ENCODE measurements around the gene MT1E.

MT1E gene

DNA sequence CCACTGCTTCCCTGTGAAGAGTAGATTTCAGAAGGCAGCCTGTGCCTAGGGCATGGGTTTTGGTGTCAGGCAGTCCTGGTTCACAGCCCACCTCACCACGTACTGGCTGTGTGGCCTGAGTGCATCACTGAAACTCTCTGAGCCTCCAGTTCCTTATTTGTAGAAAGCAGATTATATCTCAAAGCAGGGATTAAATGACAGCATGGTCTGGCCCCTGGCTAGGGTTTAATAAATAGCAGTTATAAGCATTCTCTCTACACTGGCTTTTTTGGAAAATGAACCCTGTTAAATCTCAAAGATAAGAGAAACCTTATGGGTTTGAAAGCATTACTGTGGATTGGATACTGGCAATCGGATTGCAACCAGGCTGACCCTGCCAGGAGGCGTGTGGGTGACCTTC is 4.0 kb downstream of the MT1E start:
- Histone ChIP-seq H3K4ac (ENCODE audit: low read depth in 1 of 2, low read length in 2 of 2) (no peak overlapping the region), H3K36me3 (ENCODE audit: control insufficient read depth in 1 of 2, insufficient read depth in 2 of 2, low read depth in 1 of 2, low read length in 2 of 2) (no peaks in the 10 kb centered on the region), H4K8ac (ENCODE audit: low read length) (no peak overlapping the region), H3K14ac (ENCODE audit: low read length in 2 of 2) (no peak overlapping the region), H2AK5ac (ENCODE audit: low read length, severe bottlenecking) (no peak overlapping the region), H2BK120ac (ENCODE audit: low read depth, low read length) (no peak overlapping the region), H3K18ac (ENCODE audit: low read depth in 1 of 2, low read length in 2 of 2) (no peak overlapping the region), H3K27ac (ENCODE audit: low read length, poor library complexity, severe bottlenecking) (no peak overlapping the region), H3K4me1 (ENCODE audit: control insufficient read depth, insufficient read depth, low read depth, low read length) (peaks cover 28% of the 10 kb centered on the region), H3K9ac (ENCODE audit: low read length) (no peak overlapping the region), H2BK15ac (ENCODE audit: low read depth, poor library complexity, severe bottlenecking) (no peak overlapping the region), H3K4me3 (ENCODE audit: insufficient read depth in 1 of 2, low read depth in 1 of 2, low read length in 2 of 2) (no peak overlapping the region), H3K9me3 (ENCODE audit: control insufficient read depth, low read length) (no peaks in the 10 kb centered on the region), H3K4me2 (ENCODE audit: low read length, poor library complexity, severe bottlenecking) (no peak overlapping the region), H2BK5ac (ENCODE audit: low read depth, low read length, poor library complexity, severe bottlenecking) (no peak overlapping the region), H4K91ac (ENCODE audit: low read length) (no peak overlapping the region), H3K23ac (ENCODE audit: low read length in 2 of 2) (no peak overlapping the region), H2BK12ac (ENCODE audit: low read length in 2 of 2) (no peak overlapping the region), H2AFZ (ENCODE audit: low read depth, low read length) (no peak overlapping the region), H3K79me1 (replicated peaks; ENCODE audit: low read length, poor library complexity, severe bottlenecking) (no peaks in the 10 kb centered on the region), H3K27me3 (ENCODE audit: control insufficient read depth in 1 of 2, insufficient read depth in 1 of 2, low read length in 2 of 2) (peaks cover 0 to 26% of the 10 kb centered on the region in 2 experiments)
- 98% methylated on average over 2 of the region's 3 CpGs for WGBS
- no peak for DNase-seq

- Histone ChIP-seq H3K27ac (ENCODE audit: low read length, poor library complexity, severe bottlenecking) (no peak overlapping the region), H3K4ac (ENCODE audit: low read depth in 1 of 2, low read length in 2 of 2) (no peak overlapping the region), H3K79me1 (replicated peaks; ENCODE audit: low read length, poor library complexity, severe bottlenecking) (no peaks in the 10 kb centered on the region), H3K23ac (ENCODE audit: low read length in 2 of 2) (no peak overlapping the region), H3K9me3 (ENCODE audit: control insufficient read depth, low read length) (no peaks in the 10 kb centered on the region), H4K8ac (ENCODE audit: low read length) (no peak overlapping the region), H3K4me1 (ENCODE audit: control insufficient read depth, insufficient read depth, low read depth, low read length) (peaks cover 27% of the 10 kb centered on the region), H4K91ac (ENCODE audit: low read length) (no peak overlapping the region), H3K27me3 (ENCODE audit: control insufficient read depth in 1 of 2, insufficient read depth in 1 of 2, low read length in 2 of 2) (peaks cover under 1 to 32% of the 10 kb centered on the region in 2 experiments), H3K36me3 (ENCODE audit: control insufficient read depth in 1 of 2, insufficient read depth in 2 of 2, low read depth in 1 of 2, low read length in 2 of 2) (no peaks in the 10 kb centered on the region), H2AFZ (ENCODE audit: low read depth, low read length) (no peak overlapping the region), H3K18ac (ENCODE audit: low read depth in 1 of 2, low read length in 2 of 2) (no peak overlapping the region), H3K14ac (ENCODE audit: low read length in 2 of 2) (no peak overlapping the region), H3K4me3 (ENCODE audit: insufficient read depth in 1 of 2, low read depth in 1 of 2, low read length in 2 of 2) (no peak overlapping the region), H2BK12ac (ENCODE audit: low read length in 2 of 2) (no peak overlapping the region), H2AK5ac (ENCODE audit: low read length, severe bottlenecking) (no peak overlapping the region), H2BK5ac (ENCODE audit: low read depth, low read length, poor library complexity, severe bottlenecking) (no peak overlapping the region), H2BK120ac (ENCODE audit: low read depth, low read length) (no peak overlapping the region), H3K4me2 (ENCODE audit: low read length, poor library complexity, severe bottlenecking) (no peak overlapping the region), H3K9ac (ENCODE audit: low read length) (no peak overlapping the region), H2BK15ac (ENCODE audit: low read depth, poor library complexity, severe bottlenecking) (no peak overlapping the region)
- 86% methylated on average over 3 of the region's 3 CpGs for WGBS
- DNase-seq = no peak
Measured at GRCh38 chr16:56630134-56630533, 4.6 kb downstream of the MT1E start.

DNA sequence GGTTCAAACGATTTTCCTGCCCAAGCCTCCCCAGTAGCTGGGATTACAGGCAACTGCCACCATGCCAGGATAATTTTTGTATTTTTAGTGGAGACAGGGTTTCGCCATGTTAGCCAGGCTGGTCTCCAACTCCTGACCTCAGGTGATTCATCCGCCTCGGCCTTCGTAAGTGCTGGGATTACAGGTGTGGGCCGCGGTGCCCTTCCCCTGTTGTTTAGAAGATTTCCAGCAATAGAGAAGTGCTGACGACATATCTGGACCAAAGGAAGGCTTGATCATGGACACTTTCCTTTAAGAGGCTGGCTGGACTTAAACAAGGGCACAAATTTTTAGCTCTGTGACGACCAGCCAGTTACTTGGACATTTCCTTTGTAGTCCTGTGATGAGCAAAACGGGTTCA is 5.6 kb downstream of the MT1E start:
- Histone ChIP-seq H2AK5ac (ENCODE audit: low read length, severe bottlenecking) (no peak overlapping the region), H2BK15ac (ENCODE audit: low read depth, poor library complexity, severe bottlenecking) (no peak overlapping the region), H2BK12ac (ENCODE audit: low read length in 2 of 2) (no peak overlapping the region), H2BK120ac (ENCODE audit: low read depth, low read length) (no peak overlapping the region), H3K4ac (ENCODE audit: low read depth in 1 of 2, low read length in 2 of 2) (no peak overlapping the region), H3K9me3 (ENCODE audit: control insufficient read depth, low read length) (no peaks in the 10 kb centered on the region), H3K36me3 (ENCODE audit: control insufficient read depth in 1 of 2, insufficient read depth in 2 of 2, low read depth in 1 of 2, low read length in 2 of 2) (no peaks in the 10 kb centered on the region), H3K9ac (ENCODE audit: low read length) (no peak overlapping the region), H3K79me1 (replicated peaks; ENCODE audit: low read length, poor library complexity, severe bottlenecking) (no peaks in the 10 kb centered on the region), H3K18ac (ENCODE audit: low read depth in 1 of 2, low read length in 2 of 2) (no peak overlapping the region), H3K4me1 (ENCODE audit: control insufficient read depth, insufficient read depth, low read depth, low read length) (peaks cover 22% of the 10 kb centered on the region), H3K4me2 (ENCODE audit: low read length, poor library complexity, severe bottlenecking) (no peak overlapping the region), H4K8ac (ENCODE audit: low read length) (no peak overlapping the region), H3K27me3 (ENCODE audit: control insufficient read depth in 1 of 2, insufficient read depth in 1 of 2, low read length in 2 of 2) (peaks cover 10 to 42% of the 10 kb centered on the region in 2 experiments), H3K27ac (ENCODE audit: low read length, poor library complexity, severe bottlenecking) (no peak overlapping the region), H2BK5ac (ENCODE audit: low read depth, low read length, poor library complexity, severe bottlenecking) (no peak overlapping the region), H2AFZ (ENCODE audit: low read depth, low read length) (no peak overlapping the region), H3K14ac (ENCODE audit: low read length in 2 of 2) (no peak overlapping the region), H3K23ac (ENCODE audit: low read length in 2 of 2) (no peak overlapping the region), H3K4me3 (ENCODE audit: insufficient read depth in 1 of 2, low read depth in 1 of 2, low read length in 2 of 2) (no peak overlapping the region), H4K91ac (ENCODE audit: low read length) (no peak overlapping the region)
- 46% methylated on average over 10 of the region's 10 CpGs for WGBS
- no peak for DNase-seq

DNA sequence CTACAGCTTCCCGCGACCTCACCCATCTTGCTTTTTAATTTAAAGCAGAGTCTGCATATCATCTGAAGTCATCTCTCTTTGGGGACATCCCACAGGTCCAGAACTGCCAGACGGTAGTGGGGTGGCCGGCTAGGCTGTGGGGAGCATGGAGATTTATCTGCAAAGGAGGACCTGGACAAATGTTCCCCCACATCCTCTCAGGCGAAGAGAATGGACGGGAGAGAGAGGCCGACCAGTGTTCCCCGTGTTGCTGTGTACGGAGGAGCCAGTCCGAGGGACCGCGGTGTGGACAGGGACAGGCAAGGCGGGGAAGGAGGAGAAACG is 6.2 kb downstream of the MT1E start:
- Histone ChIP-seq H3K79me1 (replicated peaks; ENCODE audit: low read length, poor library complexity, severe bottlenecking) (no peaks in the 10 kb centered on the region), H2BK5ac (ENCODE audit: low read depth, low read length, poor library complexity, severe bottlenecking) (no peak overlapping the region), H2AFZ (ENCODE audit: low read depth, low read length) (no peak overlapping the region), H2BK120ac (ENCODE audit: low read depth, low read length) (no peak overlapping the region), H2BK12ac (ENCODE audit: low read length in 2 of 2) (no peak overlapping the region), H3K9ac (ENCODE audit: low read length) (peak overlapping the region; percentile 75), H3K4me1 (ENCODE audit: control insufficient read depth, insufficient read depth, low read depth, low read length) (peaks cover 17% of the 10 kb centered on the region), H3K27me3 (ENCODE audit: control insufficient read depth in 1 of 2, insufficient read depth in 1 of 2, low read length in 2 of 2) (peaks cover 10 to 48% of the 10 kb centered on the region in 2 experiments), H4K8ac (ENCODE audit: low read length) (no peak overlapping the region), H2AK5ac (ENCODE audit: low read length, severe bottlenecking) (no peak overlapping the region), H3K4me2 (ENCODE audit: low read length, poor library complexity, severe bottlenecking) (peak overlapping the region; percentile 80), H3K9me3 (ENCODE audit: control insufficient read depth, low read length) (no peaks in the 10 kb centered on the region), H3K14ac (ENCODE audit: low read length in 2 of 2) (no peak overlapping the region), H3K27ac (ENCODE audit: low read length, poor library complexity, severe bottlenecking) (no peak overlapping the region), H3K36me3 (ENCODE audit: control insufficient read depth in 1 of 2, insufficient read depth in 2 of 2, low read depth in 1 of 2, low read length in 2 of 2) (no peaks in the 10 kb centered on the region), H3K4me3 (ENCODE audit: insufficient read depth in 1 of 2, low read depth in 1 of 2, low read length in 2 of 2) (peak overlapping the region; percentile 52 to 75), H3K18ac (ENCODE audit: low read depth in 1 of 2, low read length in 2 of 2) (no peak overlapping the region), H2BK15ac (ENCODE audit: low read depth, poor library complexity, severe bottlenecking) (no peak overlapping the region), H4K91ac (ENCODE audit: low read length) (no peak overlapping the region), H3K23ac (ENCODE audit: low read length in 2 of 2) (no peak overlapping the region), H3K4ac (ENCODE audit: low read depth in 1 of 2, low read length in 2 of 2) (no peak overlapping the region)
- DNase-seq = no peak
- 2% methylated on average over 11 of the region's 14 CpGs for WGBS

Measured in mesenchymal stem cell (in vitro differentiated cells and primary cell).